ELR (cell line): ENCODE measurements around the gene PLS3.
"Not testable (repeated sequence)": the region's sequence is repeated elsewhere in the genome, so short reads cannot be mapped to it uniquely, and the experiment has no call there.

Experiments
- DNase-seq: peaks from one replicate; pipeline ENCODE4 v3.0.0-alpha.2; 2015; ENCODE audit warnings: low read depth

Gene PLS3

GRCh38 chrX:115560978-115561604 lies at the start of gene PLS3:
Gene PLS3 (plus strand): TSS chrX:115561174. CDS start chrX:115610251, 49,077 bp downstream.
- DNase-seq, result peak; percentile 87

GRCh38 chrX:115518113-115518512 lies 42.9 kb upstream of the PLS3 start:
- no peak for DNase-seq

- no peak for DNase-seq
Measured at GRCh38 chrX:115521741-115522140, 39.2 kb upstream of the PLS3 start.

- DNase-seq, result no peak
Measured at GRCh38 chrX:115522952-115523351, 38.0 kb upstream of the PLS3 start.

GRCh38 chrX:115525486-115525885 lies 35.5 kb upstream of the PLS3 start:
- DNase-seq, result no peak

GRCh38 chrX:115531818-115532403 lies 29.1 kb upstream of the PLS3 start:
- peak; percentile 63 for DNase-seq

- DNase-seq, result peak; percentile 8
Measured at GRCh38 chrX:115533485-115533884, 27.5 kb upstream of the PLS3 start.

- DNase-seq, result no peak
Measured at GRCh38 chrX:115534383-115534782, 26.6 kb upstream of the PLS3 start.

GRCh38 chrX:115535421-115535820 lies 25.6 kb upstream of the PLS3 start:
- no peak for DNase-seq

- DNase-seq, result peak; percentile 14
Measured at GRCh38 chrX:115535844-115536243, 25.1 kb upstream of the PLS3 start.

GRCh38 chrX:115539841-115540240 lies 21.1 kb upstream of the PLS3 start:
- DNase-seq, result peak; percentile 48

- DNase-seq, result not testable (repeated sequence)
Measured at GRCh38 chrX:115541045-115541444, 19.9 kb upstream of the PLS3 start.

- peak; percentile 18 for DNase-seq
Measured at GRCh38 chrX:115547448-115547847, 13.5 kb upstream of the PLS3 start.

- DNase-seq, result no peak
Measured at GRCh38 chrX:115549008-115549407, 12.0 kb upstream of the PLS3 start.

GRCh38 chrX:115553171-115553570 lies 7.8 kb upstream of the PLS3 start:
- DNase-seq, result no peak

- DNase-seq, result no peak
Measured at GRCh38 chrX:115559672-115560071, 1.3 kb upstream of the PLS3 start.

GRCh38 chrX:115560211-115560977 lies 580 bp upstream of the PLS3 start:
- DNase-seq, result peak; percentile 66

GRCh38 chrX:115561605-115562479 lies 868 bp downstream of the PLS3 start:
- DNase-seq, result peak; percentile 54

GRCh38 chrX:115562480-115562847 lies 1.5 kb downstream of the PLS3 start:
- DNase-seq, result peak; percentile 61

GRCh38 chrX:115563633-115564162 lies 2.7 kb downstream of the PLS3 start:
- DNase-seq, result no peak

- no peak for DNase-seq
Measured at GRCh38 chrX:115564243-115564642, 3.3 kb downstream of the PLS3 start.

- DNase-seq, result no peak
Measured at GRCh38 chrX:115565888-115566287, 4.9 kb downstream of the PLS3 start.
